Measurements from ENCODE around the gene ZNF302.

Gene ZNF302

DNA sequence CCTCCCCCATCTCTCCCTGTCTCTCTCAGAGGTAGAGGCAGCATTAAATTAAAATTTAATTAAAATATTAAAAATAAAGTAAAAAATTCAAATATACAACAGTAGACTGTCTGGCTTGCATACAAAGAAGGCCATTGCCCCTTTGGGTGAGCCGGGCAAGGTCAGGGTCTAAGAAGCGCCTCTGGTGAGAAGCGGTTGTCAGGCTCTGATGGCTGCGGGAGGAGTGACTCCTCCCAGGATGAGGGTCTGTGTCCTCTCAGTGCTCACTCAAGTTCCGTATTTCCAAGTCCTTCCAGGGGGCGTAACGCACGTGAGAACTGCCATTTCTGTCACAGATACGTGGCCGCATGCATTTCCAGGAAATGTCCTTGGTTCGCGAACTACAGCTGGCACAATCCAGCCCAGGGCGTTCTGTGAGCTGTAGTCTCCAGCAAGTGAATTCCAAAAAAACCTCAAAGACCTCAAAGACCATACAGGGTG lies 55.8 kb downstream of the ZNF302 start:
- DNase-seq: no peak

DNA sequence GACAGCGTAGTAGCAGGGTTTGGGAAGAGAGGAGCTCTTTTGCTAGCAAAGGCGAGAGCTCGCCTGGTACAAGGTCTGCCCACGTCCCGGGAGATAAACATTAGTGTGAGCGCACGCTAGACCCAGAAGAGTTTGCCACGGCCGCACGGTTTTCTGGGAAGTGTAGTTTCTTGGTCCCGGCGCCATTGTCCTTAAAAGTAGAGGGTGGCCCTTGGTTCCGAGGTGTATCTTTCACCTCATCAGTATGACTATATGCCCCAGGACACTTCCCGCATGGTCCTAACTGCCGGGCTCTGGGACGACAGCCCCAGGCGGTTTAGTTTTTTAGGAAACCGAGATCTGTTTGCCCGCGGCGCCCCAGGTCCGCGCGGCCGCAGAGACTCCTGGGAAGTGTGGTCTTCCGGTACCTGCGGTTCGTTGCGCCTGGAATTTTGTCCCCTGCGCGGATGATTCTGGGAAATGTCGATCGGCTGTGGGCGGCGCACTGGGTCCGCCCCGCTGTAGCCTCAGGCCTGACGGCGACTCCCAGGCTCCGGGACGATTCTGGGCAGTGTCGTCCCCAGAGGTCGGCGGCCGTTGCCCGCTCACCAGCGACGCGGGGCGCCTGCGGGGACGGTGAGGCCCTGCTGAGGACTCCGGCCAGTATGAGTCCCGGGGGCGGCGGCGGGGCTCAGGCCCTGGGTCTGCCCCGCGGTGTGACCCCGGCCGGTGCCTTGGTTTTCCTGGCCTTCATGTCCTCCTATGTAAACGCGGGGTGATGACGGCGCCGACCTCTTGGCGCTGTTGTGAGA lies 56.5 kb downstream of the ZNF302 start, which contains the start of gene ZNF181:
TSS of gene ZNF181 (plus strand) at position 498 of the 791 bp plus-strand sequence. CDS start 795 bp downstream, outside the sequence.
- peak; percentile 83 for DNase-seq

DNA sequence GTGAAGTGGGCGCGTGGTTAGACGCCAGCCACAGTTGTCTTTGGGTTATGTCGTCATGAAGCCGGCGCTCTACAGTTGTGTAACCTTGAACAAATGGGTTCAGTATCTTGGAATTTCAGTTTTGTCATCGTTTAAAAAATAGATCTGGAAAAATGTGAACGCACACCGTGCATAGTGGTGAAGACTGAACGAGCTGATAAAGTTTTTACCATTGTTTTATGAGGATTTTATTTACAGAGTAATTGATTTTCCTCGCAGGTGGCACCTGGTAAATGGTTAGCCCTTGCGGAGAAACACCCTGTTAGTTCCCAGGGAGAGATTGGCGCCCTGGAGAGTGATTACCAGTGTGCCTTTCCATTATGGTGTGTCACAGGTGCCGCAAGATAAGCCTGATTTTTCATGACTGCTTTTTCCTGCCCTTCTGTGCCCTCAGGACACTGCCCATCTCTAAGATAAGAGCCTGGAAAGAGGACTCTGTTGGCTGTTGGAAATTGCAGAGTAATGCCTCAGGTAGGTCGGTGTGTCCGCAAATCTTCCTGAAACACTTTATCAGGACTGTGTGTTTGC lies 57.1 kb downstream of the ZNF302 start:
- no peak for DNase-seq
